Smooth muscle cell (in vitro differentiated cells): ENCODE results near the gene MS4A4E. TPM values are rescaled to one million over a fixed set of nuclear protein-coding genes. Genes with fewer than 3 reads are reported as not detected.
A peak's percentile ranks its signal among the peaks of the same experiment; 100 is the strongest.

Experiments used
- DNase-seq: peaks from one replicate; lab custom pipeline; 2025; ENCODE audit not compliant: unreplicated experiment; lab: John Stamatoyannopoulos, UW
- H2AFZ ChIP-seq: fragments of 200-600 bp; sonication (generic); 2 replicates; pipeline ENCODE4 v1.6.0; 2016; ENCODE audit warnings: antibody characterized with exemption, low read depth, mild to moderate bottlenecking
- H3F3A ChIP-seq: fragments of 200-600 bp; sonication (generic); 2 replicates; pipeline ENCODE4 v1.6.0; 2017; ENCODE audit warnings: antibody characterized with exemption, low read depth
- H3K27ac ChIP-seq: fragments of 200-600 bp; sonication (generic); 2 replicates; pipeline ENCODE4 v1.5.1; 2016; ENCODE audit warnings: low read depth, mild to moderate bottlenecking
- H3K27me3 ChIP-seq: fragments of 200-600 bp; sonication (generic); 2 replicates; pipeline ENCODE4 v1.6.1; 2016; ENCODE audit warnings: low read depth, mild to moderate bottlenecking
- H3K36me3 ChIP-seq: fragments of 200-600 bp; sonication (generic); 2 replicates; pipeline ENCODE4 v1.5.1; 2016; ENCODE audit warnings: low read depth
- H3K4me1 ChIP-seq: fragments of 200-600 bp; sonication (generic); 2 replicates; pipeline ENCODE4 v1.5.1; 2016; ENCODE audit warnings: low read depth
- H3K4me2 ChIP-seq: fragments of 200-600 bp; sonication (generic); 2 replicates; pipeline ENCODE4 v1.6.0; 2016; ENCODE audit warnings: mild to moderate bottlenecking
- H3K4me3 ChIP-seq: fragments of 200-600 bp; sonication (generic); 2 replicates; pipeline ENCODE4 v1.5.1; 2016; ENCODE audit warnings: mild to moderate bottlenecking
- H3K79me2 ChIP-seq: fragments of 200-600 bp; sonication (generic); 2 replicates; pipeline ENCODE4 v1.6.0; 2016; ENCODE audit warnings: low read depth, mild to moderate bottlenecking
- H3K9ac ChIP-seq: fragments of 200-600 bp; sonication (generic); 2 replicates; pipeline ENCODE4 v1.6.0; 2016; ENCODE audit warnings: low read depth
- H3K9me3 ChIP-seq: fragments of 200-600 bp; sonication (generic); replicated peaks from 2 replicates; pipeline ENCODE4 v1.5.1; 2016; ENCODE audit warnings: low read depth
- H4K20me1 ChIP-seq: fragments of 200-600 bp; sonication (generic); 2 replicates; pipeline ENCODE4 v1.6.0; 2016; ENCODE audit warnings: low read depth
- CTCF ChIP-seq: fragments of 200-600 bp; sonication (generic); IDR thresholded peaks from 2 replicates; pipeline ENCODE4 v1.5.1; 2017; ENCODE audit warnings: borderline replicate concordance, mild to moderate bottlenecking, antibody characterized with exemption; ENCODE audit not compliant: insufficient read depth, poor library complexity, severe bottlenecking
- WGBS: methylation state at CpG from one replicate; pipeline ENCODE4 v1.1.7; 2016; ENCODE audit warnings: low lambda C conversion rate; 5-methylcytosine and 5-hydroxymethylcytosine counted together
- polyA plus RNA-seq: library from polyadenylated mRNA; unstranded; fragments of >200 nt; fragmentation: Nextera tagmentation; extraction: Ambion mirVana; gene quantifications from 2 replicates; pipeline ENCODE4 v1.2.1, GENCODE V29; 2016
- total RNA-seq: library from RNA; depleted of rRNA; stranded (reverse); fragments of >200 nt; gene quantifications from 2 replicates; pipeline ENCODE4 v1.2.3, GENCODE V29; 2014

MS4A4E gene
- total and polyA plus RNA-seq, 2 experiments from 2014 or later, result not detected

- no peak for DNase-seq
- no peak overlapping the region for H2AFZ ChIP-seq
These were observed 22.7 kb upstream of the MS4A4E start for GRCh38 chr11:60265373-60266214.

GRCh38 chr11:60264644-60265043 lies 21.7 kb upstream of the MS4A4E start:
- TF ChIP-seq CTCF, result no peak
- no peak overlapping the region for H3K27ac ChIP-seq
- no peak for DNase-seq
- no peak overlapping the region for H3K4me3 ChIP-seq
- WGBS, result 79% methylated on average over 5 of the region's 5 CpGs
- no peaks in the 10 kb centered on the region for H3K9me3 ChIP-seq
- no peak overlapping the region for H3K4me2 ChIP-seq
- H3K27me3 ChIP-seq, result no peaks in the 10 kb centered on the region
- H4K20me1 ChIP-seq, result no peaks in the 10 kb centered on the region
- no peak overlapping the region for H3K9ac ChIP-seq
- H3F3A ChIP-seq, result no peaks in the 10 kb centered on the region
- no peaks in the 10 kb centered on the region for H3K36me3 ChIP-seq
- H3K79me2 ChIP-seq, result no peaks in the 10 kb centered on the region
- H3K4me1 ChIP-seq, result no peaks in the 10 kb centered on the region
- H2AFZ ChIP-seq, result no peak overlapping the region

More at GRCh38 chr11:60265373-60266214, 22.7 kb upstream of the MS4A4E start:
- Histone ChIP-seq H3K4me1 (no peaks in the 10 kb centered on the region), H3K9ac (no peak overlapping the region), H4K20me1 (no peaks in the 10 kb centered on the region), H3K27ac (no peak overlapping the region), H3K4me2 (no peak overlapping the region), H3K79me2 (no peaks in the 10 kb centered on the region), H3K4me3 (no peak overlapping the region), H3K9me3 (no peaks in the 10 kb centered on the region), H3K36me3 (no peaks in the 10 kb centered on the region), H3F3A (no peaks in the 10 kb centered on the region), H3K27me3 (no peaks in the 10 kb centered on the region)
- TF ChIP-seq CTCF, result peak; percentile 74
- 24% methylated on average over 4 of the region's 4 CpGs for WGBS

GRCh38 chr11:60263402-60263801 lies 20.5 kb upstream of the MS4A4E start:
- 81% methylated on average over 4 of the region's 4 CpGs for WGBS
- H4K20me1 ChIP-seq, result no peaks in the 10 kb centered on the region
- no peaks in the 10 kb centered on the region for H3K9me3 ChIP-seq
- H3K4me2 ChIP-seq, result no peak overlapping the region
- no peaks in the 10 kb centered on the region for H3K79me2 ChIP-seq
- H3F3A ChIP-seq, result no peaks in the 10 kb centered on the region
- DNase-seq, result no peak
- no peak overlapping the region for H3K4me3 ChIP-seq
- no peak overlapping the region for H3K9ac ChIP-seq
- H3K36me3 ChIP-seq, result no peaks in the 10 kb centered on the region
- TF ChIP-seq CTCF, result no peak
- no peak overlapping the region for H2AFZ ChIP-seq
- H3K4me1 ChIP-seq, result no peaks in the 10 kb centered on the region
- no peaks in the 10 kb centered on the region for H3K27me3 ChIP-seq
- no peak overlapping the region for H3K27ac ChIP-seq

GRCh38 chr11:60261014-60261413 lies 18.1 kb upstream of the MS4A4E start:
- 68% methylated on average over 4 of the region's 4 CpGs for WGBS
- Histone ChIP-seq H3K27ac (no peak overlapping the region), H2AFZ (no peak overlapping the region), H3K4me2 (no peak overlapping the region), H3F3A (no peaks in the 10 kb centered on the region), H3K9me3 (no peaks in the 10 kb centered on the region), H3K79me2 (no peaks in the 10 kb centered on the region), H3K27me3 (no peaks in the 10 kb centered on the region), H3K9ac (no peak overlapping the region), H3K36me3 (no peaks in the 10 kb centered on the region), H4K20me1 (no peaks in the 10 kb centered on the region), H3K4me1 (no peaks in the 10 kb centered on the region), H3K4me3 (no peak overlapping the region)
- DNase-seq, result no peak
- TF ChIP-seq CTCF, result no peak
